ENCODE results near the gene OR6C68. TPM values are rescaled to one million over a fixed set of nuclear protein-coding genes. Genes with fewer than 3 reads are reported as not detected.

OR6C68 gene
- total and polyA plus RNA-seq, 2 donors (not counting 1 experiment from before 2014, with no cell fraction given) = not detected

GRCh38 chr12:55499231-55499630 is 7.1 kb downstream of the OR6C68 start:
- no peaks in the 10 kb centered on the region for H3K27me3 ChIP-seq (ENCODE audit: control insufficient read depth, insufficient read depth, low read length)
- no peak overlapping the region for H3K27ac ChIP-seq (ENCODE audit: insufficient read depth, low read length)
- no peaks in the 10 kb centered on the region for H4K20me1 ChIP-seq (ENCODE audit: control insufficient read depth, extremely low read depth, insufficient read depth, low read length)
- no peaks in the 10 kb centered on the region for H3K79me2 ChIP-seq (ENCODE audit: control insufficient read depth, insufficient read depth, low read length)
- H3K36me3 ChIP-seq (ENCODE audit: control insufficient read depth, insufficient read depth, low read length) = no peaks in the 10 kb centered on the region
- no peaks in the 10 kb centered on the region for H3K9me3 ChIP-seq (ENCODE audit: control insufficient read depth, insufficient read depth, low read depth, low read length)
- H3K4me1 ChIP-seq (ENCODE audit: control insufficient read depth, extremely low read depth, insufficient read depth, low read length) = no peaks in the 10 kb centered on the region
- no peak for TF ChIP-seq EZH2 (IDR thresholded peaks at IDR 0.05; ENCODE audit: low read length, missing control alignments)
- TF ChIP-seq CTCF (conservative IDR thresholded peaks at IDR 0.05 in 1 of 2, IDR thresholded peaks at IDR 0.05 in 1 of 2; ENCODE audit: low read depth in 1 of 2, low read length in 2 of 2) = no peak
- no peak overlapping the region for H3K9ac ChIP-seq (ENCODE audit: insufficient read depth, low read length)
- no peak for DNase-seq (ENCODE audit: low read depth in 2 of 2)
- H2AFZ ChIP-seq (ENCODE audit: low read length) = no peak overlapping the region
- no peak overlapping the region for H3K4me3 ChIP-seq (replicated peaks in 1 of 4; ENCODE audit: control extremely low read depth in 1 of 4, insufficient read depth in 1 of 4, low read depth in 3 of 4, low read length in 4 of 4)
- no peak overlapping the region for H3K4me2 ChIP-seq (ENCODE audit: extremely low read depth, insufficient read depth, low read length)

DNA sequence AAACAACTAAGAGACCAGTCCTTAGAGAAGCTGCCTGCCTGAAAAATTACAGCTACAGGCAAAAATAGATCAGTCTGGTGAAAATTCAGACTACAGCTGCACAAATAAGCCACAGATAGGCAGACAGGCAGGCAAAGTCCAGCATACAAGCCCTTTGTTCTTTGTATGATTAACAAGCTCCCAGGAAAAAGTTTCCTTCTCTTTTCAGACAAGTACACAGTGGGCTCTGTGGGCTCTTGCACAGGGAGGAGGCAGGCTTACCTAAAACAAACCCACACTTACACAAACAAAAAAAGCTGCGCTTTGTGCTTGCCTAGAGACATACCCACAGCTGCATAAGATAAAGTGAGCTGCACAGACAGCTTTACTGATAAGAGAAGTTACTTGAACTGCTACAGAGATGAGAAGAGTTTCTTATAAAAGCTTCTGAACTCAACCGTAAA is 7.7 kb downstream of the OR6C68 start:
- no peaks in the 10 kb centered on the region for H3K4me1 ChIP-seq (ENCODE audit: control insufficient read depth, extremely low read depth, insufficient read depth, low read length)
- no peak overlapping the region for H3K9ac ChIP-seq (ENCODE audit: insufficient read depth, low read length)
- no peak overlapping the region for H2AFZ ChIP-seq (ENCODE audit: low read length)
- H3K36me3 ChIP-seq (ENCODE audit: control insufficient read depth, insufficient read depth, low read length) = no peaks in the 10 kb centered on the region
- no peak overlapping the region for H3K27ac ChIP-seq (ENCODE audit: insufficient read depth, low read length)
- TF ChIP-seq EZH2 (IDR thresholded peaks at IDR 0.05; ENCODE audit: low read length, missing control alignments) = no peak
- TF ChIP-seq CTCF (conservative IDR thresholded peaks at IDR 0.05 in 1 of 2, IDR thresholded peaks at IDR 0.05 in 1 of 2; ENCODE audit: low read depth in 1 of 2, low read length in 2 of 2) = no peak
- H4K20me1 ChIP-seq (ENCODE audit: control insufficient read depth, extremely low read depth, insufficient read depth, low read length) = no peaks in the 10 kb centered on the region
- H3K27me3 ChIP-seq (ENCODE audit: control insufficient read depth, insufficient read depth, low read length) = no peaks in the 10 kb centered on the region
- DNase-seq (ENCODE audit: low read depth in 2 of 2) = no peak
- no peaks in the 10 kb centered on the region for H3K9me3 ChIP-seq (ENCODE audit: control insufficient read depth, insufficient read depth, low read depth, low read length)
- no peaks in the 10 kb centered on the region for H3K79me2 ChIP-seq (ENCODE audit: control insufficient read depth, insufficient read depth, low read length)
- no peak overlapping the region for H3K4me3 ChIP-seq (replicated peaks in 1 of 4; ENCODE audit: control extremely low read depth in 1 of 4, insufficient read depth in 1 of 4, low read depth in 3 of 4, low read length in 4 of 4)
- no peak overlapping the region for H3K4me2 ChIP-seq (ENCODE audit: extremely low read depth, insufficient read depth, low read length)

DNA sequence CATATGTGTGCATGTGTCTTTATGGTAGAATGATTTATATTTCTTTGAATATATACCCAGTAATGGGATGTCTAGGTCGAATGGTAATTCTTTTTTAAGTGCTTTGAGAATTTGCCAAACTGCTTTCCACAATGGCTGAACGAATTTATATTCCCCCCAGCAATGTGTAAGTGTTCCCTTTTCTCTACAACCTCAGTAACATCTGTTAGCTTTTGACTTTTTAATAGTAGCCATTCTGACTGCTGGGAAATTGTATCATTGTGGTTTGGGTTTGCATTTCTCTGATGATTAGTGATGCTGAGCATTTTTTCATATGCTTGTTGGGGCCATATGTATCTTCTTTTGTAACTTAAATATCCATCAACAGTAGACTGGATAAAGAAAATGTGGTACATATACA is 9.4 kb downstream of the OR6C68 start:
- DNase-seq (ENCODE audit: low read depth in 2 of 2) = no peak
- Histone ChIP-seq H3K79me2 (ENCODE audit: control insufficient read depth, insufficient read depth, low read length) (no peaks in the 10 kb centered on the region), H3K27me3 (ENCODE audit: control insufficient read depth, insufficient read depth, low read length) (no peaks in the 10 kb centered on the region), H3K27ac (ENCODE audit: insufficient read depth, low read length) (no peak overlapping the region), H3K4me1 (ENCODE audit: control insufficient read depth, extremely low read depth, insufficient read depth, low read length) (no peaks in the 10 kb centered on the region), H3K9me3 (ENCODE audit: control insufficient read depth, insufficient read depth, low read depth, low read length) (no peaks in the 10 kb centered on the region), H4K20me1 (ENCODE audit: control insufficient read depth, extremely low read depth, insufficient read depth, low read length) (no peaks in the 10 kb centered on the region), H3K4me3 (replicated peaks in 1 of 4; ENCODE audit: control extremely low read depth in 1 of 4, insufficient read depth in 1 of 4, low read depth in 3 of 4, low read length in 4 of 4) (no peak overlapping the region), H3K4me2 (ENCODE audit: extremely low read depth, insufficient read depth, low read length) (no peak overlapping the region), H2AFZ (ENCODE audit: low read length) (no peak overlapping the region), H3K36me3 (ENCODE audit: control insufficient read depth, insufficient read depth, low read length) (no peaks in the 10 kb centered on the region), H3K9ac (ENCODE audit: insufficient read depth, low read length) (no peak overlapping the region)
- TF ChIP-seq EZH2 (IDR thresholded peaks at IDR 0.05; ENCODE audit: low read length, missing control alignments) (no peak), CTCF (conservative IDR thresholded peaks at IDR 0.05 in 1 of 2, IDR thresholded peaks at IDR 0.05 in 1 of 2; ENCODE audit: low read depth in 1 of 2, low read length in 2 of 2) (no peak)

Data from fibroblast of lung (primary cell).